22Rv1 (cell line): ENCODE measurements around the gene TM2D1.

Experiments
- ZFX ChIP-seq: fragments of 450-650 bp; IDR thresholded peaks from 2 replicates; pipeline ENCODE4 v1.6.1; 2017; ENCODE audit warnings: antibody characterized with exemption, borderline replicate concordance
- TF ChIP-seq, protein P1 (sequence below): fragments of 450-650 bp; IDR thresholded peaks from 2 replicates; pipeline ENCODE4 v1.5.1; 2017; ENCODE audit warnings: mild to moderate bottlenecking

- TF ChIP-seq, protein P1, sequence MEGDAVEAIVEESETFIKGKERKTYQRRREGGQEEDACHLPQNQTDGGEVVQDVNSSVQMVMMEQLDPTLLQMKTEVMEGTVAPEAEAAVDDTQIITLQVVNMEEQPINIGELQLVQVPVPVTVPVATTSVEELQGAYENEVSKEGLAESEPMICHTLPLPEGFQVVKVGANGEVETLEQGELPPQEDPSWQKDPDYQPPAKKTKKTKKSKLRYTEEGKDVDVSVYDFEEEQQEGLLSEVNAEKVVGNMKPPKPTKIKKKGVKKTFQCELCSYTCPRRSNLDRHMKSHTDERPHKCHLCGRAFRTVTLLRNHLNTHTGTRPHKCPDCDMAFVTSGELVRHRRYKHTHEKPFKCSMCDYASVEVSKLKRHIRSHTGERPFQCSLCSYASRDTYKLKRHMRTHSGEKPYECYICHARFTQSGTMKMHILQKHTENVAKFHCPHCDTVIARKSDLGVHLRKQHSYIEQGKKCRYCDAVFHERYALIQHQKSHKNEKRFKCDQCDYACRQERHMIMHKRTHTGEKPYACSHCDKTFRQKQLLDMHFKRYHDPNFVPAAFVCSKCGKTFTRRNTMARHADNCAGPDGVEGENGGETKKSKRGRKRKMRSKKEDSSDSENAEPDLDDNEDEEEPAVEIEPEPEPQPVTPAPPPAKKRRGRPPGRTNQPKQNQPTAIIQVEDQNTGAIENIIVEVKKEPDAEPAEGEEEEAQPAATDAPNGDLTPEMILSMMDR, result no peak
- no peak for TF ChIP-seq ZFX
Observed at GRCh38 chr1:61645476-61645875, 79.5 kb downstream of the TM2D1 start.
